ENCODE data around the gene ITPK1. TPM values are rescaled to one million over a fixed set of nuclear protein-coding genes. Genes with fewer than 3 reads are reported as not detected.

The ITPK1 gene
- total and polyA plus RNA-seq, 2 experiments from 2014 or later, result 35.9 to 101 TPM

- Histone ChIP-seq H3F3A (replicated peaks; ENCODE audit: low read depth) (no peaks in the 10 kb centered on the region), H3K9me2 (ENCODE audit: insufficient read depth) (no peaks in the 10 kb centered on the region), H3K4me2 (no peak overlapping the region), H4K20me1 (replicated peaks; ENCODE audit: insufficient read depth) (no peaks in the 10 kb centered on the region), H2AFZ (no peak overlapping the region), H3K36me3 (ENCODE audit: insufficient read depth) (no peaks in the 10 kb centered on the region), H3K27me3 (ENCODE audit: insufficient read depth) (no peaks in the 10 kb centered on the region), H3K27ac (ENCODE audit: low read depth) (no peak overlapping the region), H3K79me2 (replicated peaks; ENCODE audit: insufficient read depth) (no peaks in the 10 kb centered on the region), H3K4me3 (no peak overlapping the region), H3K4me1 (ENCODE audit: insufficient read depth) (no peaks in the 10 kb centered on the region)
- TF ChIP-seq EZH2phosphoT487 (IDR thresholded peaks at IDR 0.05; ENCODE audit: unreplicated experiment), result no peak
- no peak for TF ChIP-seq REST (IDR thresholded peaks at IDR 0.05; ENCODE audit: unreplicated experiment)
- TF ChIP-seq CREB1 (CRISPR knock-in tag; IDR thresholded peaks at IDR 0.05; ENCODE audit: low read depth), result no peak
- no peak for TF ChIP-seq CTCF (conservative IDR thresholded peaks at IDR 0.05; ENCODE audit: low read depth in 2 of 2)
- TF ChIP-seq JUNB (IDR thresholded peaks at IDR 0.05; ENCODE audit: unreplicated experiment), result no peak
- TF ChIP-seq ZNF114 (CRISPR knock-in tag; IDR thresholded peaks at IDR 0.05), result no peak
- no peak for TF ChIP-seq NANOG (IDR thresholded peaks at IDR 0.05; ENCODE audit: borderline replicate concordance)
- TF ChIP-seq ETS1 (IDR thresholded peaks at IDR 0.05), result no peak
- TF ChIP-seq EZH2 (IDR thresholded peaks at IDR 0.05; ENCODE audit: low read depth, unreplicated experiment), result no peak
- no peak for TF ChIP-seq ZNF462 (CRISPR knock-in tag; IDR thresholded peaks at IDR 0.05)
- TF ChIP-seq STAT1 (IDR thresholded peaks at IDR 0.05; ENCODE audit: unreplicated experiment), result no peak
- TF ChIP-seq POLR2AphosphoS5 (IDR thresholded peaks at IDR 0.05; ENCODE audit: low read depth), result no peak
- TF ChIP-seq ZNF331 (CRISPR knock-in tag; IDR thresholded peaks at IDR 0.05; ENCODE audit: low read depth), result no peak
- Mint-ChIP-seq H3K27ac (no peak overlapping the region), H3K36me3 (ENCODE audit: low read depth) (no peaks in the 10 kb centered on the region), H3K9me3 (no peaks in the 10 kb centered on the region), H3K4me1 (0 out of 3 replicates have a peak, but pooled peaks cover 4% of the 10 kb centered on the region), H3K27me3 (ENCODE audit: insufficient read depth, low read depth, poor library complexity) (peaks cover 9% of the 10 kb centered on the region), H3K4me3 (no peak overlapping the region)
- ATAC-seq, result no peak
- no peak for DNase-seq (ENCODE audit: low spot score)
Observed at GRCh38 chr14:93126111-93126510, 10.4 kb upstream of the ITPK1 start.

All from GM23338 (cell line).